ENCODE results near the gene MUC4.
"Not testable (repeated sequence)": the region's sequence is repeated elsewhere in the genome, so short reads cannot be mapped to it uniquely, and the experiment has no call there.

The MUC4 gene

DNA sequence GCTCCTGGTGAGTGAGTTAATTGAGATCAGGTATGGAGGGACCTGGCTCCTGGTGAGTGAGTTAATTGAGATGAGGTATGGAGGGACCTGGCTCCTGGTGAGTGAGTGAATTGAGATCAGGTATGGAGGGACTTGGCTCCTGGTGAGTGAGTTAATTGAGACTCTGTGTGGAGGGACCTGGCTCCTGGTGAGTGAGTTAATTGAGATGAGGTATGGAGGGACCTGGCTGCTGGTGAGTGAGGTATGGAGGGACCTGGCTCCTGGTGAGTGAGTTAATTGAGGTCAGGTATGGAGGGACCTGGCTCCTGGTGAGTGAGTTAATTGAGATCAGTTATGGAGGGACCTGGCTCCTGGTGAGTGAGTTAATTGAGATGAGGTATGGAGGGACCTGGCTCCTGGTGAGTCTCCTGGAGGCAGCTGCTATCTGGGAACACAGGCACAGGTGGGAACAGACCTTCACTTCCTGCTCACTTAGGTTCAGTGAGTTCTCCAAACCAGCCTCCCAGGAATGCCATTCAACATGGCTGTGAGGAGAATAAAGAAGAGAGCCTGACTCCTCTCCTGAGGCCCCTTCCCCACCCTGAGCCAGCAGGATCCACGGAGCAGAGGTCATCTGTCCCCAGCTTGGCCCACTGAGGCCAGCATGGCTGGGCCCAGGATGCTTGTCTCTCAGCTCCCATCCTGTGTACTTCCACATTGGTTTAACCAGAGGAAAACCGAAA is 100.5 kb downstream of the MUC4 start:
- H3K27ac ChIP-seq (ENCODE audit: low read depth, low read length): peak overlapping the region; percentile 55
- H3K27me3 ChIP-seq (ENCODE audit: insufficient read depth, low read length, poor library complexity); H3K4me2 ChIP-seq (ENCODE audit: low read length); H4K8ac ChIP-seq (ENCODE audit: low read depth, low read length); H3K4me1 ChIP-seq (ENCODE audit: control insufficient read depth, low read depth, low read length); H2AK5ac ChIP-seq (ENCODE audit: low read length); H3K18ac ChIP-seq (ENCODE audit: low read length); H4K5ac ChIP-seq (ENCODE audit: low read length); H2BK120ac ChIP-seq (ENCODE audit: low read depth, low read length); DNase-seq; H3K79me2 ChIP-seq (ENCODE audit: control insufficient read depth, insufficient read depth, low read length); H2BK15ac ChIP-seq (replicated peaks; ENCODE audit: low read depth); H3K56ac ChIP-seq (ENCODE audit: low read length); H2BK5ac ChIP-seq (ENCODE audit: low read length); H3K4me3 ChIP-seq (ENCODE audit: low read length); H3K36me3 ChIP-seq (ENCODE audit: control insufficient read depth, insufficient read depth, low read length); H3K79me1 ChIP-seq (ENCODE audit: low read length); H3K4ac ChIP-seq (ENCODE audit: low read depth, low read length); H3K23ac ChIP-seq (ENCODE audit: low read length); H3K9ac ChIP-seq (ENCODE audit: low read length): not testable (repeated sequence)
- no CpG with 5 or more reads among the region's 2 CpGs for WGBS (ENCODE audit: extremely low coverage, insufficient coverage, low lambda C conversion rate)

DNA sequence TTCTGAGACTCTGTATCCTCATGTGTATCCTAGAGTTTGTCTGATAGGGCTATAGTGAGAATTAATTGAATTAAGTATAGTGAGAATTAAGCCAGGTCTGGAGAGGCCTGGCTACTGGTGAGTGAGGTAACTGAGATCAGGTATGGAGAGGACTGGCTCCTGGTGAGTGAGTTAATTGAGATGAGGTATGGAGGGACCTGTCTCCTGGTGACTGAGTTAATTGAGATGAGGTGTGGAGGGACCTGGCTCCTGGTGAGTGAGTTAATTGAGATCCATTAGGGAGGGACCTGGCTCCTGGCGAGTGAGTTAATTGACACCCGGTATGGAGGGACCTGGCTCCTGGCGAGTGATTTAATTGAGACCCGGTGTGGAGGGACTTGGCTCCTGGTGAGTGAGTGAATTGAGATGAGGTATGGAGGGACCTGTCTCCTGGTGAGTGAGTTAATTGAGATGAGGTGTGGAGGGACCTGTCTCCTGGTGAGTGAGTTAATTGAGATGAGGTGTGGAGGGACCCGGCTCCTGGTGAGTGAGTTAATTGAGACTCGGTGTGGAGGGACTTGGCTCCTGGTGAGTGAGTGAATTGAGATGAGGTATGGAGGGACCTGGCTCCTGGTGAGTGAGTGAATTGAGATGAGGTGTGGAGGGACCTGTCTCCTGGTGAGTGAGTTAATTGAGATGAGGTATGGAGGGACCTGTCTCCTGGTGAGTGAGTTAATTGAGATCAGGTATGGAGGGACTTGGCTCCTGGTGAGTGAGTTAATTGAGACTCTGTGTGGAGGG is 101.4 kb downstream of the MUC4 start:
- H2BK120ac ChIP-seq (ENCODE audit: low read depth, low read length); H4K8ac ChIP-seq (ENCODE audit: low read depth, low read length); H4K5ac ChIP-seq (ENCODE audit: low read length); H2BK5ac ChIP-seq (ENCODE audit: low read length); H3K4me2 ChIP-seq (ENCODE audit: low read length); H3K79me1 ChIP-seq (ENCODE audit: low read length); H2BK15ac ChIP-seq (replicated peaks; ENCODE audit: low read depth); H3K36me3 ChIP-seq (ENCODE audit: control insufficient read depth, insufficient read depth, low read length); H2AK5ac ChIP-seq (ENCODE audit: low read length); H3K9ac ChIP-seq (ENCODE audit: low read length); DNase-seq; H3K23ac ChIP-seq (ENCODE audit: low read length); H3K4ac ChIP-seq (ENCODE audit: low read depth, low read length); H3K27me3 ChIP-seq (ENCODE audit: insufficient read depth, low read length, poor library complexity); H3K79me2 ChIP-seq (ENCODE audit: control insufficient read depth, insufficient read depth, low read length); H3K4me1 ChIP-seq (ENCODE audit: control insufficient read depth, low read depth, low read length); H3K18ac ChIP-seq (ENCODE audit: low read length); H3K56ac ChIP-seq (ENCODE audit: low read length); H3K4me3 ChIP-seq (ENCODE audit: low read length): not testable (repeated sequence)
- peak overlapping the region; percentile 20 for H3K27ac ChIP-seq (ENCODE audit: low read depth, low read length)
- no CpG with 5 or more reads among the region's 6 CpGs for WGBS (ENCODE audit: extremely low coverage, insufficient coverage, low lambda C conversion rate)

DNA sequence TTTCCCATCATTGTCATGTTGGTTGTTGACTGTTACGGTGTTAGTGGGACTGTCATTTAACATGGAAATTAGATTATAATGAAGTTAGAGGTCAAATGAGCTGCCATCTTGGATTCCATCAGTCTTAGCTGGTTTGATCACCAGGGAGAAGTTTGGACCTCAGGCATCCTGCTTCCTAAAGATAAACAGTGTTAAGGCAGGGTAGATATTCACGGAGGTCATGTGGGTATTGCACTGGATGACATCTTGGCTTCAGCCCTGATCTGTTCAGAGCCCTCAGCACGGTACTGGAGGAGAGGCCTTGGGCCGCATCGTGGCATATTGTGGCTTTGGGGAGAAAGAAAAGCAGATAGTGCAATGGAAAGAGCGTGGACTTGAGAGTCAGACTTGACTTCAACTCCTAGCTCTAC is 102.0 kb downstream of the MUC4 start:
- Histone ChIP-seq H3K36me3 (ENCODE audit: control insufficient read depth, insufficient read depth, low read length) (no peaks in the 10 kb centered on the region), H2BK15ac (replicated peaks; ENCODE audit: low read depth) (no peak overlapping the region), H3K27ac (ENCODE audit: low read depth, low read length) (peak overlapping the region; percentile 20), H3K4me3 (ENCODE audit: low read length) (no peak overlapping the region), H4K5ac (ENCODE audit: low read length) (no peak overlapping the region), H3K27me3 (ENCODE audit: insufficient read depth, low read length, poor library complexity) (no peaks in the 10 kb centered on the region), H4K8ac (ENCODE audit: low read depth, low read length) (no peak overlapping the region), H3K4me2 (ENCODE audit: low read length) (no peak overlapping the region), H3K23ac (ENCODE audit: low read length) (no peak overlapping the region), H2AK5ac (ENCODE audit: low read length) (no peak overlapping the region), H3K4ac (ENCODE audit: low read depth, low read length) (no peak overlapping the region), H3K79me1 (ENCODE audit: low read length) (no peaks in the 10 kb centered on the region), H3K18ac (ENCODE audit: low read length) (no peak overlapping the region), H3K56ac (ENCODE audit: low read length) (no peak overlapping the region), H3K4me1 (ENCODE audit: control insufficient read depth, low read depth, low read length) (peaks cover 3% of the 10 kb centered on the region), H3K79me2 (ENCODE audit: control insufficient read depth, insufficient read depth, low read length) (no peaks in the 10 kb centered on the region), H2BK5ac (ENCODE audit: low read length) (no peak overlapping the region), H3K9ac (ENCODE audit: low read length) (no peak overlapping the region), H2BK120ac (ENCODE audit: low read depth, low read length) (no peak overlapping the region)
- WGBS (ENCODE audit: extremely low coverage, insufficient coverage, low lambda C conversion rate): no CpG with 5 or more reads among the region's 6 CpGs
- DNase-seq: no peak

DNA sequence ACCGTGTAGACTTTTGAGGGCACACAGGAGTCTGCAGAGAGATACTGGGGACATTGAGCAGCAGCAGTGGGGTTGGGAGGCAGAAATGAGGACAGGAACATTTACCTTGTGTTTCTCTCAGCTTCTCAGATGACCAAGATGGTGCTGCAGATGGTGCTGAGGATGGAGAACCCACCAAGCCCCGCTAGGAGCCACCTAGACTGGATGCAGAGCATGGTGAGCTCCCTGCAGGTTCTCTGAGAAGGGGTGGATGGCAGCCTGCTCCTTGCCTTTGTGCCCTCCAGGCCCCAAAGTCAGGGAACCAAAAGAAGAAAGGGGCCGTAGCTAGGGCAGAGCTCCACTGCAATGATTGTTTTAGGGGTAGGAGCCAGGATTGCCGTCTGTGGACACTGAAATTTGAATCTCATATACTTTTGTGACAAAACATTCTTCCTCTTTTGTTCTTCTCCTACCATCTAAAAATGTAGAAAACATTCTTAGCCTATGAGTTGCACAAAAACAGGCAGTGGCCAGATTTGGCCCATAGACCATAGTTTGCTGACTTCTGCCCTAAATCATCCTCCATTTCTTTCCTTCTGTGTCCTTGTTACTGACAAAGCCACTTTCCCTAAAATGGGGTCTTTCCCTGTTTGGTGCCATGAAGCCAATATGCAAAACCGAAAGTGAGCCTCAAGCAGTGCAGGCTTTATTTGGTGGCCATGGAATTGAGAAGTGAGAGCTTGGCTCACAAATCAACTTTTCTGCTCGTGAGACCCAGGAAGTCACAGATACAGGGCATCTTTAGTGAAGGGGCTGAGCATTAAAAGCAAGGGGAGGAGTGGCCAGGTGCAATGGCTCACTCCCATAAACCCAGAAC is 102.9 kb downstream of the MUC4 start:
- Histone ChIP-seq H3K23ac (ENCODE audit: low read length) (no peak overlapping the region), H4K5ac (ENCODE audit: low read length) (no peak overlapping the region), H3K27me3 (ENCODE audit: insufficient read depth, low read length, poor library complexity) (no peaks in the 10 kb centered on the region), H3K4me1 (ENCODE audit: control insufficient read depth, low read depth, low read length) (peaks cover 3% of the 10 kb centered on the region), H3K4ac (ENCODE audit: low read depth, low read length) (no peak overlapping the region), H2AK5ac (ENCODE audit: low read length) (no peak overlapping the region), H3K79me2 (ENCODE audit: control insufficient read depth, insufficient read depth, low read length) (no peaks in the 10 kb centered on the region), H3K27ac (ENCODE audit: low read depth, low read length) (no peak overlapping the region), H2BK5ac (ENCODE audit: low read length) (no peak overlapping the region), H3K56ac (ENCODE audit: low read length) (no peak overlapping the region), H3K4me2 (ENCODE audit: low read length) (no peak overlapping the region), H3K9ac (ENCODE audit: low read length) (no peak overlapping the region), H4K8ac (ENCODE audit: low read depth, low read length) (no peak overlapping the region), H3K4me3 (ENCODE audit: low read length) (no peak overlapping the region), H3K79me1 (ENCODE audit: low read length) (no peaks in the 10 kb centered on the region), H3K36me3 (ENCODE audit: control insufficient read depth, insufficient read depth, low read length) (no peaks in the 10 kb centered on the region), H2BK120ac (ENCODE audit: low read depth, low read length) (no peak overlapping the region), H3K18ac (ENCODE audit: low read length) (no peak overlapping the region), H2BK15ac (replicated peaks; ENCODE audit: low read depth) (no peak overlapping the region)
- WGBS (ENCODE audit: extremely low coverage, insufficient coverage, low lambda C conversion rate): no CpG with 5 or more reads among the region's 6 CpGs
- no peak for DNase-seq

DNA sequence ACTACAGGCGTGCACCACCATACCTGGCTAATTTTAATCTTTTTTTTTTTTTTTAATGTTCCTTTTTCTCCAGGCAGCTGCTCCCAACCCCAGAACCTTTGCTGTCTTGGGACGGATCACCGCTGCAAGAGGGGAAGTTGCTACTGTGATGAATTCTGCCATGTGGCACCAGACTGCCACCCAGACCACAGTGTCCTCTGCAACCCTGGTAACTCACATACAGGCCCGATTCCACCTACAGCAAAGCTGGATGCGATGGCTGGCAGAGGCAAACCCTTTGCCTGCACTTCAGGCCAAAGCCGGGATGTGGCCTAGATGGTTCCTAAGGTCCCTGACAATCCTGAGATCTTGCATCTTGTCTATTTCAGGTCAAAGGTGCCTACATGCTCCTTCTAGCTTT is 103.7 kb downstream of the MUC4 start:
- WGBS (ENCODE audit: extremely low coverage, insufficient coverage, low lambda C conversion rate): no CpG with 5 or more reads among the region's 6 CpGs

More for the DNA sequence above, 103.7 kb downstream of the MUC4 start:
- Histone ChIP-seq H2BK5ac (ENCODE audit: low read length) (no peak overlapping the region), H2BK15ac (replicated peaks; ENCODE audit: low read depth) (no peak overlapping the region), H3K27me3 (ENCODE audit: insufficient read depth, low read length, poor library complexity) (no peaks in the 10 kb centered on the region), H3K18ac (ENCODE audit: low read length) (no peak overlapping the region), H3K4me1 (ENCODE audit: control insufficient read depth, low read depth, low read length) (peaks cover 3% of the 10 kb centered on the region), H3K36me3 (ENCODE audit: control insufficient read depth, insufficient read depth, low read length) (no peaks in the 10 kb centered on the region), H2AK5ac (ENCODE audit: low read length) (no peak overlapping the region), H4K8ac (ENCODE audit: low read depth, low read length) (no peak overlapping the region), H3K27ac (ENCODE audit: low read depth, low read length) (no peak overlapping the region), H3K4me2 (ENCODE audit: low read length) (no peak overlapping the region), H3K4ac (ENCODE audit: low read depth, low read length) (no peak overlapping the region), H4K5ac (ENCODE audit: low read length) (no peak overlapping the region), H2BK120ac (ENCODE audit: low read depth, low read length) (no peak overlapping the region), H3K79me1 (ENCODE audit: low read length) (no peaks in the 10 kb centered on the region), H3K79me2 (ENCODE audit: control insufficient read depth, insufficient read depth, low read length) (no peaks in the 10 kb centered on the region), H3K9ac (ENCODE audit: low read length) (no peak overlapping the region), H3K56ac (ENCODE audit: low read length) (no peak overlapping the region), H3K23ac (ENCODE audit: low read length) (no peak overlapping the region), H3K4me3 (ENCODE audit: low read length) (no peak overlapping the region)
- DNase-seq: no peak
